Ishikawa (cell line): Measurements from ENCODE around the gene TMEM51.

Experiments
- CEBPB ChIP-seq: IDR thresholded peaks from 2 replicates; pipeline ENCODE4 v1.6.1; 2012
- CREB1 ChIP-seq: IDR thresholded peaks from 2 replicates; pipeline ENCODE4 v1.6.1; 2012; ENCODE audit warnings: low read depth
- EGR1 ChIP-seq: IDR thresholded peaks from 2 replicates; pipeline ENCODE4 v1.6.1; 2012
- EP300 ChIP-seq: IDR thresholded peaks from 2 replicates; pipeline ENCODE4 v1.6.1; 2012; ENCODE audit warnings: borderline replicate concordance
- FOXM1 ChIP-seq: IDR thresholded peaks from 2 replicates; pipeline ENCODE4 v1.6.1; 2012; ENCODE audit warnings: low read depth, borderline replicate concordance
- NFIC ChIP-seq: IDR thresholded peaks from 2 replicates; pipeline ENCODE4 v1.6.1; 2012
- RAD21 ChIP-seq: IDR thresholded peaks from 2 replicates; pipeline ENCODE4 v1.6.1; 2012; ENCODE audit warnings: low read depth
- TAF1 ChIP-seq: IDR thresholded peaks from 2 replicates; pipeline ENCODE4 v1.6.1; 2012; ENCODE audit warnings: low read depth, mild to moderate bottlenecking
- TCF12 ChIP-seq: IDR thresholded peaks from 2 replicates; pipeline ENCODE4 v1.6.1; 2012; ENCODE audit warnings: low read depth
- TEAD4 ChIP-seq: IDR thresholded peaks from 2 replicates; pipeline ENCODE4 v1.6.1; 2012
- YY1 ChIP-seq: IDR thresholded peaks from 2 replicates; pipeline ENCODE4 v1.6.1; 2012; ENCODE audit warnings: low read depth
- ZBTB7A ChIP-seq: IDR thresholded peaks from 2 replicates; pipeline ENCODE4 v1.6.1; 2012; ENCODE audit warnings: low read depth
- TF ChIP-seq, protein P1 (sequence below): IDR thresholded peaks from 2 replicates; pipeline ENCODE4 v1.6.1; 2012; ENCODE audit warnings: low read depth, mild to moderate bottlenecking
- TF ChIP-seq, protein P2 (sequence below): IDR thresholded peaks from 2 replicates; pipeline ENCODE4 v1.6.1; 2012
- TF ChIP-seq, protein P3 (sequence below): IDR thresholded peaks from 2 replicates; pipeline ENCODE4 v1.6.1; 2012

Gene TMEM51

DNA sequence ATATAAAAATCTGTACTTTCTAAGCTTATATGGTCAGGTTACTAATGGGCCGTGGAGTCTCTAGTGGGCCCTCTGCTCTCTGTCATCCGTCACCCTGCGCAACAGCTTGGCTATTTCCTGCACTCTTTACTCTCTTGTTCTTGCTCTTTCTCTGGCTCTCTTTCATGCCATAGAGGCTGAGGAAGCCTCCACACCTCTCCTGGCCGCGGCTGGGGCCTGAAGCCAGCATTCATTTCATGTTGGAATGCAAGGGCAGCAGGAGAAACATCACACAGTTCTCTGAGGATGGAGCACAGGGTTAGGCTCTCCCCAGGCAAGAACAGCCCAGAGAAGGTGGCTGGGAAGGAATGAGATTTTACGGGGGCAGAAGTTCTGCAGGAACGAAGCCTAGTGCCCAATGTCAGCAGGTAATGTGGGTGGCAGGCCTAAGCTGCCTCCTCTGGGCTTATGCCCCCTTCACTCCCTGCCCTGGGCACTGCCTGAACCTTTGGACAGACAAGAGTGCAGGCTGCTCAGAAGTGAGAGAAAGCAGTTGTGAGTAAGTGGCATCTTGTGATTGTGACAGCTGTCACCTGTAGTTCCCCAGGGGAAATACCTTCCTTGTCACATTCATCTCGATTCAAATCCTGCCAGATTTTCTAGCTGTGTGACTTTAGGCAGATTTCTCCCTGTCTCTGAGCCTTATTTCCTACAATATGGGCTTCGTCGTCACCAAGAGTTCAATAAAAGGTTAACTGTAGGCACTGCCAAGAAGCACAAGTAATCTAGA lies 89.9 kb downstream of the TMEM51 start:
- no peak for TF ChIP-seq FOXM1
- TF ChIP-seq RAD21: no peak
- TF ChIP-seq ZBTB7A: no peak
- no peak for TF ChIP-seq CEBPB
- TF ChIP-seq EP300: no peak
- TF ChIP-seq CREB1: no peak
- no peak for TF ChIP-seq EGR1
- TF ChIP-seq NFIC: no peak

DNA sequence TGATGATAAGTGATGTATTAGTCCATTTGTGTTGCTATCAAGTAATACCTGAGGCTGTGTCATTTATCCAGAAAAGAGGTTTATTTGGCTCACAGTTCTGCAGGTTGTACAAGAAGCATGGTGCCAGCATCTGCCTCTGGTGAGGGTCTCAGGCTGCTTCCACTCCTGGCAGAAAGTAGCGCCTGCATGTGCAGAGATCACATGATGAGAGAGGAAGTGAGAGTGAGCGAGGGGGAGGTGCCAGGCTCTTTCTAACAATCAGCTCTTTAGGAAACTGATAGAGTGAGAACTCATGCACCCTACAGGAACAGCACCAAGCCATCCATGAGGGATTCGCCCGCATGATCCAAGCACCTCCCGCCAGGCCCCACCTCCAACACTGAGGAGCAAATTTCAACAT lies 91.3 kb downstream of the TMEM51 start:
- no peak for TF ChIP-seq CEBPB
- TF ChIP-seq TEAD4: no peak
- no peak for TF ChIP-seq ZBTB7A
- no peak for TF ChIP-seq TAF1
- TF ChIP-seq, protein P1, sequence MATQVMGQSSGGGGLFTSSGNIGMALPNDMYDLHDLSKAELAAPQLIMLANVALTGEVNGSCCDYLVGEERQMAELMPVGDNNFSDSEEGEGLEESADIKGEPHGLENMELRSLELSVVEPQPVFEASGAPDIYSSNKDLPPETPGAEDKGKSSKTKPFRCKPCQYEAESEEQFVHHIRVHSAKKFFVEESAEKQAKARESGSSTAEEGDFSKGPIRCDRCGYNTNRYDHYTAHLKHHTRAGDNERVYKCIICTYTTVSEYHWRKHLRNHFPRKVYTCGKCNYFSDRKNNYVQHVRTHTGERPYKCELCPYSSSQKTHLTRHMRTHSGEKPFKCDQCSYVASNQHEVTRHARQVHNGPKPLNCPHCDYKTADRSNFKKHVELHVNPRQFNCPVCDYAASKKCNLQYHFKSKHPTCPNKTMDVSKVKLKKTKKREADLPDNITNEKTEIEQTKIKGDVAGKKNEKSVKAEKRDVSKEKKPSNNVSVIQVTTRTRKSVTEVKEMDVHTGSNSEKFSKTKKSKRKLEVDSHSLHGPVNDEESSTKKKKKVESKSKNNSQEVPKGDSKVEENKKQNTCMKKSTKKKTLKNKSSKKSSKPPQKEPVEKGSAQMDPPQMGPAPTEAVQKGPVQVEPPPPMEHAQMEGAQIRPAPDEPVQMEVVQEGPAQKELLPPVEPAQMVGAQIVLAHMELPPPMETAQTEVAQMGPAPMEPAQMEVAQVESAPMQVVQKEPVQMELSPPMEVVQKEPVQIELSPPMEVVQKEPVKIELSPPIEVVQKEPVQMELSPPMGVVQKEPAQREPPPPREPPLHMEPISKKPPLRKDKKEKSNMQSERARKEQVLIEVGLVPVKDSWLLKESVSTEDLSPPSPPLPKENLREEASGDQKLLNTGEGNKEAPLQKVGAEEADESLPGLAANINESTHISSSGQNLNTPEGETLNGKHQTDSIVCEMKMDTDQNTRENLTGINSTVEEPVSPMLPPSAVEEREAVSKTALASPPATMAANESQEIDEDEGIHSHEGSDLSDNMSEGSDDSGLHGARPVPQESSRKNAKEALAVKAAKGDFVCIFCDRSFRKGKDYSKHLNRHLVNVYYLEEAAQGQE: no peak
- TF ChIP-seq FOXM1: no peak
- no peak for TF ChIP-seq TCF12
- TF ChIP-seq CREB1: no peak
- TF ChIP-seq, protein P2, sequence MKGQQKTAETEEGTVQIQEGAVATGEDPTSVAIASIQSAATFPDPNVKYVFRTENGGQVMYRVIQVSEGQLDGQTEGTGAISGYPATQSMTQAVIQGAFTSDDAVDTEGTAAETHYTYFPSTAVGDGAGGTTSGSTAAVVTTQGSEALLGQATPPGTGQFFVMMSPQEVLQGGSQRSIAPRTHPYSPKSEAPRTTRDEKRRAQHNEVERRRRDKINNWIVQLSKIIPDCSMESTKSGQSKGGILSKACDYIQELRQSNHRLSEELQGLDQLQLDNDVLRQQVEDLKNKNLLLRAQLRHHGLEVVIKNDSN: 0 out of 2 replicates have a peak, but pooled peaks have one; percentile 7

DNA sequence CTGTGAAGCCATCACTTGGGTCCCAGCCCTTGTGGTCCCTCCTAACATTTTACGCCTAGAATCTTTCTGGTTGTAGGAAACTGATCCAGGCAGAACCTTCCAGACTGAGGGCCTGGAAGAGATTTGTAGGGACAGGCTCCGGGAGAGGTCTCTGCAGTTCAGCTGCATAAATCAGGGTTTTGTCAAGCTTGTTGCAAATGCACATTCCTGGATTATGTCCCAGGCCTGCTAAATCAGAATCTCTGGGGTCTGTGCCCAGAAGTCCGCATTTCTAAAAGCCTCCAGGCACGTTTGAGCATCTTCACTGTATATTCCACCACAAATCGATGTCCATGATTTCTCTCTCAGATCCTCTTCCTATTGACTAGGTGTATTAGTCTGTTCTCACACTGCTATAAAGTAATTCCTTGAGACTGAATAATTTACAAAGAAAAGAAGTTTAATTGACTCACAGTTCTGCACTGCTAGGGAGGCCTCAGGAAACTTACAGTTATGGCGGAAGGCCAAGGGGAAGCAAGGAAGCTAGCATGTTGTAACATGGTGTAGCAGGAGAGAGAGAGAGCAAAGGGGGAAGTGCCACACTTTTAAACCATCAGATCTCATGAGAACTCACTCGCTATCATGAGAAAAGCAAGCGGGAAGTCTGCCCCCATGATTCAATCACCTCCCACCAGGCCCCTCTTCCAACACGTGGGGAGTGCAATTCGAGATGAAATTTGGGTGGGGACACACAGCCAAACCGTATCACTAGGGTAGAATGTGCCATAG lies 92.2 kb downstream of the TMEM51 start:
- TF ChIP-seq CREB1: no peak
- TF ChIP-seq, protein P3, sequence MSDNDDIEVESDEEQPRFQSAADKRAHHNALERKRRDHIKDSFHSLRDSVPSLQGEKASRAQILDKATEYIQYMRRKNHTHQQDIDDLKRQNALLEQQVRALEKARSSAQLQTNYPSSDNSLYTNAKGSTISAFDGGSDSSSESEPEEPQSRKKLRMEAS: no peak
- no peak for TF ChIP-seq TEAD4
- TF ChIP-seq NFIC: no peak
- no peak for TF ChIP-seq CEBPB
- TF ChIP-seq EGR1: no peak
- no peak for TF ChIP-seq FOXM1
- TF ChIP-seq, protein P1: no peak
- no peak for TF ChIP-seq EP300
- TF ChIP-seq RAD21: no peak
- no peak for TF ChIP-seq TCF12
- TF ChIP-seq, protein P2: no peak
- no peak for TF ChIP-seq ZBTB7A
- no peak for TF ChIP-seq TAF1
- no peak for TF ChIP-seq YY1

DNA sequence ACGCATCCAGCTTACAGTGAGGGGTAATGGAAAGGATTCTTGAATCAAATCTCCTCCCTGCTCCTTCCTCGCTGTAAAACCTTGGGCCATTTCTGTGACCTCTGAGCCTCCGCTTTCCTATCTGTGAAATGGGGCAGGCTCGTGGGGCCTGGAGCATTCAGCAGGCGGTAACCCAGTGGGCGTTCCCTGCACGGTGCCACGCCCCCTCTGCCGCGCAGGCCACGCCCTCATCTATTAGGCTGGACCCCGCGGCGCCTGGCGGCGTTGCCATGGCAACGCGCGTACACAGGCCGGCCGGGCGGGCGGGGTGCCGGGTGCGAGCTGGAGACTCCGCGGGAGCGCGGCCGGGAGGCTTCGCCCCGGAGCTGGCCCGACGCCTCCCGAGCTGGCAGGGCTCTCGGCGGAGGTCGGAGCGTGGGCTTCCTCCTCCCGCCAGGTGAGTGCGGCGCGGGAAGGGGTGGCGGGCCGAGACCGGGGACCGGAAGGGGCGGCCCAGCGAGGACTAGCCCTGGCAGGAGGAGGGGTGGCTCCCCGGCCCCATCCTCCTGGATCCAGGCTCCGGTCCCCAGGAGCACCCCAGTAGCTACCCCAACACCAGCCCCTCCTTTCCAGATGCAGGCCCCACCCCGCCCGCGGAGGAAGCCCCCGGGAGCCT lies 93.5 kb downstream of the TMEM51 start, which contains the start of gene FHAD1:
Gene FHAD1 (plus strand): TSS at position 264 of the 655 bp plus-strand sequence. CDS start 4,562 bp downstream, outside the sequence.
- TF ChIP-seq TCF12 (peak; percentile 47; the same call in 1 of the 2 replicates), YY1 (no peak), CEBPB (no peak)
- TF ChIP-seq, protein P3: peak; percentile 13; the same call in 1 of the 2 replicates
- TF ChIP-seq, protein P2: no peak

DNA sequence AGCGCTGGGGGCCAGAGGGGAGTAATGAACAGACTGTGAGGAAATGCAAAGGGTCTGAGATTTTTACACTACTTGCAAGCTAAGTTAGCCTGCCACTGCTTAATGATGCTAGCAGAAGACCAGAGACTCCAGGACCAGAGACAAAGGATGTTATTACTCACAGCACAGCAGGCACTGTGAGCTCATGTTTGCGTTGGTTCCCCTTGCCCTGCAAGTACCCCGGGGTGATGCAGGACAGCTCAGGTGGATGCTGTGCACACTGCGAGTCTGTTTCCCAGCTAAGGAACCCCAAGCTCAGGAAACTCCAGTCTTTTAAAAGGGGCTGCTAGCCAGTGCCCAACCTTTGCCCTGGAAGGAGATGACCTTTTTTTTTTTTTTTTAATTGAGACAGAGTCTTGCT lies 94.7 kb downstream of the TMEM51 start:
- no peak for TF ChIP-seq FOXM1
- TF ChIP-seq, protein P1: no peak
- TF ChIP-seq TCF12: no peak
- TF ChIP-seq CEBPB: no peak
